Hepatic stellate cell (primary cell): ENCODE data around the gene TTBK2.
"Not testable (repeated sequence)": the region's sequence is repeated elsewhere in the genome, so short reads cannot be mapped to it uniquely, and the experiment has no call there.

Experiments
- DNase-seq: peaks from one replicate; pipeline ENCODE4 v3.0.0; 2011; ENCODE audit warnings: low spot score

Gene TTBK2

DNA sequence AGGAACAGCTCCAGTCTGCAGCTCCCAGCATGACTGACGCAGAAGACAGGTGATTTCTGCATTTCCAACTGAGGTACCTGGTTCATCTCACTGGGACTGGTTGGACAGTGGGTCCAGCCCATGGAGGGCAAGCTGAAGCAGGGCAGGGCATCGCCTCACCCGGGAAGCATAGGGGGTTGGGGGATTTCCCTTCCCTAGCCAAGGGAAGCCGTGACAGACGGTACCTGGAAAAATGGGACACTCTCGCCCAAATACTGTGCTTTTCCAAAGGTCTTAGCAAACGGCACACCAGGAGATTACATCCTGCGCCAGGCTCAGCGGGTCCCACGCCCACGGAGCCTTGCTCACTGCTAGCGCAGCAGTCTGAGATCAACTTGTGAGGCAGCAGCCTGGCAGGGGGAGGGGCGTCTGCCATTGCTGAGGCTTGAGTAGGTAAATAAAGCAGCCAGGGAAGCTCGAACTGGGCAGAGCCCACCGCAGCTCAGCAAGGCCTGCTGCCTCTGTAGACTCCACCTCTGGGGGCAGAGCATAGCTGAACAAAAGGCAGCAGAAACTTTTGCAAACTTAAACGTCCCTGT lies 156.3 kb downstream of the TTBK2 start:
- DNase-seq, result not testable (repeated sequence)

- DNase-seq, result not testable (repeated sequence)
Measured at GRCh38 chr15:42761813-42762212, 158.8 kb downstream of the TTBK2 start.

- no peak for DNase-seq
Measured at GRCh38 chr15:42760759-42761158, 159.8 kb downstream of the TTBK2 start.

DNA sequence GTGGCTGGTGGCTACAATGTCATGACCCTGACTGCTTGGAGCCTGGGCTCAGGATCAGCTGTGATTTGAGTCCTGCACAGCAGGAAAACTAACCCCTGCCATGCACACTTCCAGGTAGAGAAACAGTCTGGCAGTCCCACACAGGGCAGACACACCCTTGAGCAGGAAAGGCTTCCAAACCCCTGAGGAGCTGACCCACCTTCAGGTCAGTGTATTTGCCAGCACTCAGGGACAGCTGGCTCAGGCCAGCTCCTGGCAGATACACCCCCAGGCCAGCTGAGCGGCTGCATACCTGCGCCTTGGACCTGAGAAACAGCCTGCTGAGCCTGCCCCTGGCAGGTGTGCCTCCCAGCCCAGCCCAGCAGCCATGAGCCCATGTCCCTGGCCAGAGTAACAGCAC lies 161.5 kb downstream of the TTBK2 start:
- no peak for DNase-seq

- no peak for DNase-seq
Measured at GRCh38 chr15:42750306-42750705, 170.3 kb downstream of the TTBK2 start.

- DNase-seq, result no peak
Measured at GRCh38 chr15:42749266-42749665, 171.3 kb downstream of the TTBK2 start.

DNA sequence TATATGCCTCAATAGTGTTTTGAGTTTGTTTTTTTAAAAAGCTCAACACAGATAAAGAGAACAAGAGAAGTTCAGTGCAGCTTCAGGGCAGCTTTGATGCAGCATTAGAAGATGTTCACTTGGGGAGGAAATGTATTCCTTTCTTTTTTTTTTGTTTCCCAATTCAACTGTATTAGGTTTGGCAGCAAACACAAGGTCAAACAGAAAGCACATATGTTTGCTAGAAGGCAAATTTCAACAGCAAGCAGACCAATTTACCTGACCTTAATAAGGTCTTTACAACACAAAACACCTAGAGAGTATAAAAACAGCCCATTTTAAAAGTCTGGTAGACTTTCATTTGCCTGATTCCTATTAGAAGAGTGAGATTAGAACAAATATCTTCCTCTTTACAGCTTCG lies 176.4 kb downstream of the TTBK2 start:
- DNase-seq, result no peak

GRCh38 chr15:42742149-42742548 lies 178.4 kb downstream of the TTBK2 start:
- DNase-seq, result no peak

DNA sequence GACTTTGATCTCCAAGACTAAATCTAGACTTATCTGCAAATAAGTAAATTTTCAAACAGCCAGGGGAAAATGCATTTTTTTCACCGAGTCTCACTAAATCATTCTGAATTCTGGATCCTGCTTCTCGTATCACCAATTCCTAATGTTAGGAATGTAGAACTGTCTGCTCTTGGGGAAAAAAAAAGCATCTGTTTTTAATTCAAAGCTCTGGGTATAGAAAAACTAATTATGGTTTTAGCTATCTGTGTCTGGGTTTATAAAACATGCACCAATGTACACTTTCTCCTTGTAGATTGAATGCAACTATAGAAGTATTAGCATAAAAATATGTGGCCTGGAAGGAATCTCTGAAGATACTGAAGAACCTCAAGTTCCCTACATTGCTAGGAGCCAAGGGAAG lies 178.9 kb downstream of the TTBK2 start:
- DNase-seq, result no peak

GRCh38 chr15:42737529-42738328 lies 182.8 kb downstream of the TTBK2 start:
- DNase-seq, result no peak

GRCh38 chr15:42736793-42737528 lies 183.6 kb downstream of the TTBK2 start, which contains the start of gene CDAN1:
TSS of gene CDAN1 (minus strand) at chr15:42737128. CDS start at chr15:42737102, 26 bp downstream.
- DNase-seq, result peak; percentile 99

DNA sequence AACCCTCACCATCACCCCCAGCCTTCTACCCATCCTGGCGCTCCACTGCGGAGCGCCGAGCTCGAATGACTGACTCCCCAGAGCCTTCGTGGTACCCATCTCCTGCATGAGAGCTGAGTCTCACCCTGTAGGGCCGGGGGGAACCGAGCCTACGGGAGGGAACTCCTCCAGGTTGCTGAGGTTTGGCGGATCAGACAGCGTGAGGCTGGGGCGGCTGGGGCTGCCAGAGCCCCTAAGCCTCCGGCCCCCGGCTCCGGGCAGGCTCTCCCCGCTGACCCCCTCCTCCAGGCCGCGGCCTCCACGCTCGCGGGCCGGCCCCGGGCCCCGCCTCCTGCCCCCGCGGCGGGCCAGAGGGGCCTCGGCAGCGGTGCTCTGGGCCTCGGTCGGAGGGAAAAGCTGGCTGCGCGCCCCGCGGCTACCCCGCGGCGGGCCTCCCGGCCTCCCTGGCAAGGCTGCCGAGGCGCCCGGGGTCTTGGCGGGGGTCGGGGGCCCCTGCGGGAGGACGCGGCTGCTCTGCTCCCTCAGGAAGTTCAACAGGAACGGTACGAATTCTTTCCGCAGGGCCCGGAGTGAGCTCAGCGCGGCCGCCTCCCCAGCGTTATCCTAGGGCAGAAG lies 184.3 kb downstream of the TTBK2 start:
- peak; percentile 60 for DNase-seq

- DNase-seq, result no peak
Measured at GRCh38 chr15:42735382-42736165, 185.0 kb downstream of the TTBK2 start.

DNA sequence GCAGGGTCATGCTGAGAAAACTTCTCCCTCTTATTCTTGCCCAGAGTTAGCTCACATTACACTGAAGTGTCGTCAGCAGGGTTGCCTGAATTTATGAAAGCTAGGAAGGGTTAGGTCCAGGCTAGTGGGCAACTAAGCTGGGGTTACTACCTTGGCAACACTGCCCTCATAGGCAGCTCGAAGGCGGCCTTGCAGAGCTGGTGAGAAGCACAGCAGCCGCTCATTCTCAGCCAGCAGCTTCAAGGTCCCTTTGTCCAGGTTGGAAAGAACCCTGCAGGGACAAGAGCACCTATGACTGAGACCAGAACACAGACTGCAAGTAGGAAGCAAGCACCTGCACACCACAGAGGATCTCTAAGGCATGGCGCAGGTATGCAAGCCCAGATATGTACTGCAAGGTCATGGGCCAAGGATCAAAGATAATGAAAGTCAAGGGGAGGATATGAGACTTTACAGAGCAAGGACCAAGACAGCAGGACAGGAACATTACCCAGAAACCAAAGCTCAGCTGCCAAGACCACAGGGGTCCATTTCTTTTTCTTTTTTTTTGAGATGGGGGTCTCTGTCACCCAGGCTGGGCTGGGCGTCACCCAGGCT lies 186.4 kb downstream of the TTBK2 start:
- DNase-seq, result no peak

GRCh38 chr15:42733027-42733426 lies 187.6 kb downstream of the TTBK2 start:
- no peak for DNase-seq

- DNase-seq, result no peak
Measured at GRCh38 chr15:42732095-42732827, 188.3 kb downstream of the TTBK2 start.

GRCh38 chr15:42731461-42731860 lies 189.1 kb downstream of the TTBK2 start:
- DNase-seq, result no peak

DNA sequence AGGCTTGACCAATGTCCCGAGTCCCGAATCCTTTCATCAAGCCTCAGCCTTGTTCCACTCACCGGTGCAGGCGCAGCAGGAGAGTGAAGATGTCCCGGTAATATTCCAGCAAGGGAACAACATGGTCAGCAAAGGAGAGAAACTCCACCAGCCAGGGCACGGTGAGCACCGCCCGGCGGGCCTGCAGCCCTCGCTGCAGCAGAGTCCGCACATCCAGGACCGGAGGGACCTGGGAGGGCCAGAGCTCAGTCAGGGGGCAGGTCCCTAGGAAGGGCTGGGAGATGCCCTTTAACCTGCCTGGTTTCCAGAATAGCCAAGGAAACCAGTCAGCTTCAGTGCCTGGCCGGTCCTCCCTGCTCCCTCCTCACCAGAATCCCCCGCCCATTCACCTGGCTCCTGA lies 190.0 kb downstream of the TTBK2 start:
- no peak for DNase-seq

DNA sequence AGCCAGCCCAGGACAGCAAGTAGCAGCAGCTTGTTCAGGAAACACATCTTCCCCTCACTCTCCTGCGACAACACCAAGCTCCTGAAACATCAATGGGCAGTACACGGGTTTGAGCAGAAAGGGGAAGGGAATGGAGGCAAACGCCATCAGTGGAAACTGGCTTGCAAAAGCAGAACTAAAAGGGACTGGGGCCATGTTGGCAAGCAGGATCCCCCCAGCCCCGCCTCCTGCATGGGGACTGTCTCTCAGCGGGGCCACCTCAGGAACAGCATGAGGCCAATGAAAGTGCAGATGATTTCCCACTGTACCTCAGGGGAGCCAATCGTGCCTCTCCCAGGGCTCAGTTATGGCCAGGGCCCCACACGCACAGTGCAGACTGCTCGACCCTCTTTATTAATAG lies 190.4 kb downstream of the TTBK2 start:
- no peak for DNase-seq

DNA sequence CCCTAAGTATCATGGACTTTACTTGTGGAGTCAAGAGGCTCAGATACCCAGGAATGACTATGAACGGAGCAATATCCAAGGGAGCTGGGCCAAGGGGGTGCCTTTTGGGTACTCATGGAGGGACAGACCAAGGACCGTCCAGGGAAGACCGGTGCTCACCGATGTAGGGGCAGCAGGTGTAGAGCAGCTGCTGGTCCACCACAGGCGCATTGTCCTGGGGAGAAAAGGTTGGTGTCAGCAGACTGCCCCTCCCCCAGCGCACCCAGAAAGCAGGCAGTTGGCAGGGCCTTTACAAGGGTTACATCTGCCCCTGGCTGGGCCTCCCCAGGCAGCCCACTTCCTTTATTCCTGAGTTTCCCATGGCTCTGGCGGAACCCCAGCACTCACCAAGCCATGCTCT lies 191.2 kb downstream of the TTBK2 start:
- no peak for DNase-seq

GRCh38 chr15:42728972-42729371 lies 191.6 kb downstream of the TTBK2 start:
- DNase-seq, result no peak
